Heart left ventricle (tissue), 16 donors: ENCODE measurements around the gene CTNNBIP1. TPM values are rescaled to one million over a fixed set of nuclear protein-coding genes. Genes with fewer than 3 reads are reported as not detected.

ENCODE experiments used
- ATAC-seq, 4 donors: fragments of 200-7000 bp; cut with Tn5 transposase; one replicate each; pipeline ENCODE4 v1.9.1; 2020 to 2022; ENCODE audit warnings: moderate library complexity in 4 of 4, mild to moderate bottlenecking in 3 of 4, moderate number of reproducible peaks in 1 of 4
- DNase-seq, 5 donors: peaks; one replicate each; pipeline ENCODE4 v3.0.0-alpha.2; 2020
- H3K27ac ChIP-seq, 12 donors: fragments of 200-600 bp; sonication (generic) in 4 of 12; one replicate each; pipeline versions ENCODE4 v1.5.0 to v1.8.0; 2016 to 2022; ENCODE audit warnings: mild to moderate bottlenecking in 2 of 12
- H3K27me3 ChIP-seq, 9 donors: fragments of 200-600 bp; sonication (generic) in 2 of 9; one replicate each; pipeline versions ENCODE4 v1.5.1 to v1.8.0; 2016 to 2022; ENCODE audit warnings: mild to moderate bottlenecking in 3 of 9
- H3K36me3 ChIP-seq, 9 donors: fragments of 200-600 bp; sonication (generic) in 2 of 9; one replicate each; pipeline versions ENCODE4 v1.5.0 to v1.8.0; 2018 to 2022; ENCODE audit warnings: mild to moderate bottlenecking in 2 of 9
- H3K4me1 ChIP-seq, 12 donors: fragments of 200-600 bp; sonication (generic) in 4 of 12; one replicate each; pipeline versions ENCODE4 v1.5.0 to v1.8.0; 2016 to 2022; ENCODE audit warnings: mild to moderate bottlenecking in 3 of 12
- H3K4me3 ChIP-seq, 12 donors: fragments of 200-600 bp; sonication (generic) in 4 of 12; one replicate each; pipeline versions ENCODE4 v1.5.0 to v1.8.0; 2017 to 2022; ENCODE audit warnings: mild to moderate bottlenecking in 9 of 12, moderate library complexity in 4 of 12
- H3K9me3 ChIP-seq, 12 donors: fragments of 200-600 bp; sonication (generic) in 4 of 12; one replicate each; pipeline versions ENCODE4 v1.5.0 to v1.8.0; 2016 to 2022; ENCODE audit warnings: mild to moderate bottlenecking in 1 of 12
- CTCF ChIP-seq, 12 donors: fragments of 200-600 bp; sonication (generic) in 4 of 12; IDR thresholded peaks; one replicate each; pipeline versions ENCODE4 v1.5.0 to v1.8.0; 2018 to 2022; ENCODE audit warnings: antibody characterized with exemption in 12 of 12, mild to moderate bottlenecking in 5 of 12
- POLR2A ChIP-seq, 2 donors: fragments of 450-650 bp; IDR thresholded peaks; one replicate each; pipeline ENCODE4 v1.6.1; 2017; ENCODE audit warnings: antibody characterized with exemption in 2 of 2, mild to moderate bottlenecking in 2 of 2, moderate library complexity in 2 of 2
- WGBS, 4 donors: extraction: QIAGEN DNeasy Blood & Tissue Kit in 2 of 4; methylation state at CpG; one replicate each; pipeline versions ENCODE4 v1.1.5 to v1.1.7; 2013 to 2018; 5-methylcytosine and 5-hydroxymethylcytosine counted together
- intact Hi-C, 10 donors: fragments of 100-400 bp; cut with DNase I; formaldehyde crosslinking; loops; one replicate each; pipeline versions ENCODE4 v1.11.1 to v1.14.2; 2022
- polyA plus RNA-seq, 2 donors: library from polyadenylated mRNA; stranded (reverse); fragments of 200-250 nt; gene quantifications; one replicate each; pipeline ENCODE4 v1.2.3, GENCODE V29; 2013
- total RNA-seq, 9 donors: library from RNA; depleted of rRNA in 2 of 9; stranded (reverse); fragments of >200 nt in 2 of 9; fragmentation: NEBNext Ultra II Directional in 3 of 9; extraction: Animal tissue kit (Norgen Biotek cat#: 25700) in 3 of 9; gene quantifications; one replicate each; pipeline versions ENCODE4 v1.1.0 to v1.2.4, GENCODE V29; 2016 to 2023
- donor health status: ischemic (EF 13 %, LVEDD 7.1; RV severe dilation, severe dysfunction).
- donor health status: healthy with polysubstance abuse.
- donor health status: DM: no; HTN: yes; CAD: no.
- donor health status: DM: no; HTN: no; CAD: no.
- donor health status: ischemic (EF 25% LVEDD 6.9; RV normal size, moderate dysfunction).
- donor health status: ischemic (EF 25% LVEDD 5.7; RV mildly dilated, moderate dysfunction).
- donor health status: healthy.
- donor health status: DM: yes; HTN: yes; CAD: no.
- donor health status: ischemic (EF 35%, LVEDD 5.7; RV mildly dilated, moderate dysfunction).
- donor health status: nonischemic (EF 11% LVEDD 7.7; RV severe dilation, severe dysfunction).
- donor health status: DM: yes; HTN: yes; CAD: no.
- donor health status: PGD.
- donor health status: ischemic (EF 29% LVEDD 5.4; RV normal size, mild dysfunction).
- donor health status: nonischemic (EF 23%, LVEDD 6.1; RV moderate dilation, normal function).

Gene CTNNBIP1
- total and polyA plus RNA-seq, 11 donors, result 25.4 to 62.0 (median 40.7) TPM

DNA sequence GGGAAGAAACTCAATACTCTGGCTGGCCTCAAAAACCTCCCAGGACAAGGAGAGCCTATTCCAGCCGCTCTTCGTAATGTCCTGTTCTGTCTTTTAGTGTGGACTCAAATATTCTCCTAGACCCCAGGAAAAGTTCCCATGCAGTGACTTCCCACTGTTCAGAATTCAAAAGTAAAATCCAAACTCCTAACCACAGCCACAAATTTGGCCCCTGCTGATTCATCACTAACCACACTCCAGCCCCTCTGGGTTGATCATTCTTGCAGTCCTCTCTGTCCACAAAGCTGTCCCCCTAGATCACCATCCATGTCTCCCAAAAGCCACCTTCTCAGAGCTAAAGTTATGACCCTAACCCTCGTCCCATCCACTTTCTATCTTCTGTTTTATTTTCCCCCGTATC is 5.1 kb downstream of the CTNNBIP1 start:
- Histone ChIP-seq H3K9me3 (no peaks in the 10 kb centered on the region), H3K36me3 (no peaks in the 10 kb centered on the region), H3K27ac (peak overlapping the region in 4 of 12 donors; percentile 46 to 91 (median 87)), H3K4me1 (peaks cover 0 to 87% (median 54%) of the 10 kb centered on the region in 12 donors), H3K4me3 (no peak overlapping the region), H3K27me3 (no peaks in the 10 kb centered on the region)
- WGBS, 4 donors, result 59 to 83% (median 73%) methylated on average over 4 of the region's 4 CpGs
- intact Hi-C loops, result no loop called here
- DNase-seq (no peak), ATAC-seq (no peak)
- TF ChIP-seq POLR2A (IDR thresholded peaks at IDR 0.05), result no peak
- no peak for TF ChIP-seq CTCF (IDR thresholded peaks at IDR 0.05)

GRCh38 chr1:9904596-9904995 is 5.5 kb downstream of the CTNNBIP1 start:
- H3K27me3 ChIP-seq, result no peaks in the 10 kb centered on the region
- intact Hi-C loops, result no loop called here
- no peak for TF ChIP-seq POLR2A (IDR thresholded peaks at IDR 0.05)
- TF ChIP-seq CTCF (IDR thresholded peaks at IDR 0.05), result no peak
- peak overlapping the region in 7 of 12 donors; percentile 37 to 95 (median 88) for H3K27ac ChIP-seq
- DNase-seq, result no peak
- no peak overlapping the region for H3K4me3 ChIP-seq
- no peaks in the 10 kb centered on the region for H3K36me3 ChIP-seq
- no peaks in the 10 kb centered on the region for H3K9me3 ChIP-seq
- 56 to 69% (median 65%) methylated on average over 3 of the region's 3 CpGs for WGBS, 4 donors
- H3K4me1 ChIP-seq, result peaks cover 0 to 91% (median 58%) of the 10 kb centered on the region in 12 donors
- ATAC-seq, result no peak

DNA sequence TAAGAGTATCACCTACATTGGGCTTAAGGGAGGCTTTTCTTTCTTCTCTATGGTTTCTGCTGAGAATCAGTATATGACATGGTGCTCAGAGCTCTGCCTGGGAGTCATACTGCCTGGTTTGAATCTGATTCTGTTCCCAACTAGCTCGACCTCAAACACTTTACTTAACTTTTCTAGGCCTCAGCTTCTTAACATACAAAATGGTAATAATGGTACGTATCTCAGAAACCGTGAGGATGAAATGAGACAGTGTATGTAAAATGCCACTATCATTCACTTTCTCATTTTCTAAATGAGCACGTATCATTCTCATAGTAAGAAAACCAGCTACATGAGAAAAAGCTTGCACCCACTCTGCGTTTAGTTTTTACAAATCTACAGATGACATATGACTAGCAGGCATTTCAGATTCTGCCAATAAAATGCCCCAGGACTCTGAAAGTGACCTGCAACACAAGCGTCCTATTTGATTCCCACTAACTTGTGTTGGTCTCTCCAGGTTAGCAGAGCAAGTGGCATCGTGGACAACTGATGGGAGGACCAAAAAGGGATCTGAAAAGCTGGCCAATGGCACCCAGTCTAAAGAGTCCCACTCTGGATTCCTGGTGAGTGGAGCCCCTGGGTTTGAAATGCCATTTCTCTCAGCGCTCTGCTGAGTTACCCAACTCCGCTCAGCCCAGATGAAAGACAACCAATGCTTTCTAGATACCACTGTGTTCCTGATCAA is 6.1 kb downstream of the CTNNBIP1 start:
- Histone ChIP-seq H3K27me3 (no peaks in the 10 kb centered on the region), H3K4me1 (peaks cover 0 to 85% (median 53%) of the 10 kb centered on the region in 12 donors), H3K36me3 (no peaks in the 10 kb centered on the region), H3K4me3 (no peak overlapping the region), H3K9me3 (no peaks in the 10 kb centered on the region), H3K27ac (peak overlapping the region in 10 of 12 donors; percentile 83 to 96 (median 90))
- WGBS, 4 donors, result 80 to 82% (median 80%) methylated on average over 9 of the region's 9 CpGs
- ATAC-seq, result no peak
- no peak for DNase-seq
- intact Hi-C loops, result no loop called here
- TF ChIP-seq CTCF (IDR thresholded peaks at IDR 0.05) (no peak), POLR2A (IDR thresholded peaks at IDR 0.05) (no peak)

GRCh38 chr1:9902060-9902452 is 8.0 kb downstream of the CTNNBIP1 start:
- intact Hi-C loops, result no loop called here
- peak overlapping the region; percentile 83 to 96 (median 89) for H3K27ac ChIP-seq
- H3K36me3 ChIP-seq, result no peaks in the 10 kb centered on the region
- no peaks in the 10 kb centered on the region for H3K27me3 ChIP-seq
- 25 to 37% (median 28%) methylated on average over 6 of the region's 6 CpGs for WGBS, 4 donors
- DNase-seq (peak in 1 of 5 donors; percentile 54), ATAC-seq (peak in 3 of 4 donors; percentile 5 to 10 (median 6))
- peak overlapping the region in 1 of 12 donors; percentile 0 for H3K4me3 ChIP-seq
- H3K9me3 ChIP-seq, result no peaks in the 10 kb centered on the region
- H3K4me1 ChIP-seq, result peaks cover 0 to 73% (median 44%) of the 10 kb centered on the region in 12 donors
- TF ChIP-seq POLR2A (IDR thresholded peaks at IDR 0.05) (no peak), CTCF (IDR thresholded peaks at IDR 0.05) (no peak)
